ENCODE data around the gene TAP2. TPM values are rescaled to one million over a fixed set of nuclear protein-coding genes. Genes with fewer than 3 reads are reported as not detected.

The TAP2 gene
- 10 to 100 TPM in 1 of 2 donors, 1 to 10 TPM in 1; 9.6 to 17.3 TPM for total RNA-seq

GRCh38 chr6:32838114-32838958 is at the start of gene TAP2:
Gene TAP2, minus strand, starts transcription at chr6:32838739. Its CDS starts 506 bp downstream, at chr6:32838233.
- Histone ChIP-seq H3K4me3 (peak within 1 kb of the TSS; percentile 91), H3K4me1 (ENCODE audit: control insufficient read depth in 1 of 2, low read depth in 2 of 2) (peaks cover 10 to 19% of the 10 kb centered on the region in 2 donors), H3K36me3 (peaks cover 5% of the 10 kb centered on the region), H3K9me3 (no peaks in the 10 kb centered on the region), H3K27ac (peak within 1 kb of the TSS; percentile 90 to 92), H3K27me3 (replicated peaks; ENCODE audit: insufficient read depth) (no peaks in the 10 kb centered on the region)
- peak; percentile 93 for TF ChIP-seq CTCF (IDR thresholded peaks at IDR 0.05)
- peak; percentile 96 for ATAC-seq (ENCODE audit: insufficient number of reproducible peaks, low FRiP score, low read depth)
- peak; percentile 86 for DNase-seq (ENCODE audit: low spot score)

- Histone ChIP-seq H3K4me1 (ENCODE audit: control insufficient read depth in 1 of 2, low read depth in 2 of 2) (peaks cover 3 to 7% of the 10 kb centered on the region in 2 donors), H3K27ac (no peak overlapping the region), H3K27me3 (replicated peaks; ENCODE audit: insufficient read depth) (no peaks in the 10 kb centered on the region), H3K4me3 (no peak overlapping the region), H3K9me3 (no peaks in the 10 kb centered on the region), H3K36me3 (no peaks in the 10 kb centered on the region)
- ATAC-seq (ENCODE audit: insufficient number of reproducible peaks, low FRiP score, low read depth) (no peak), DNase-seq (ENCODE audit: low spot score) (no peak)
- TF ChIP-seq CTCF (IDR thresholded peaks at IDR 0.05), result no peak
Observed at GRCh38 chr6:32887616-32888015, 49.1 kb upstream of the TAP2 start.

GRCh38 chr6:32886681-32887383 is 48.3 kb upstream of the TAP2 start:
- Histone ChIP-seq H3K27ac (no peak overlapping the region), H3K27me3 (replicated peaks; ENCODE audit: insufficient read depth) (no peaks in the 10 kb centered on the region), H3K4me1 (ENCODE audit: control insufficient read depth in 1 of 2, low read depth in 2 of 2) (peaks cover 3 to 7% of the 10 kb centered on the region in 2 donors), H3K4me3 (no peak overlapping the region), H3K36me3 (no peaks in the 10 kb centered on the region), H3K9me3 (no peaks in the 10 kb centered on the region)
- ATAC-seq (ENCODE audit: insufficient number of reproducible peaks, low FRiP score, low read depth) (no peak), DNase-seq (ENCODE audit: low spot score) (no peak)
- no peak for TF ChIP-seq CTCF (IDR thresholded peaks at IDR 0.05)

GRCh38 chr6:32885698-32886286 is 47.3 kb upstream of the TAP2 start:
- ATAC-seq (ENCODE audit: insufficient number of reproducible peaks, low FRiP score, low read depth), result no peak
- Histone ChIP-seq H3K27me3 (replicated peaks; ENCODE audit: insufficient read depth) (no peaks in the 10 kb centered on the region), H3K4me1 (ENCODE audit: control insufficient read depth in 1 of 2, low read depth in 2 of 2) (peaks cover 3 to 7% of the 10 kb centered on the region in 2 donors), H3K9me3 (no peaks in the 10 kb centered on the region), H3K36me3 (no peaks in the 10 kb centered on the region), H3K27ac (no peak overlapping the region), H3K4me3 (no peak overlapping the region)
- no peak for DNase-seq (ENCODE audit: low spot score)
- peak; percentile 59 for TF ChIP-seq CTCF (IDR thresholded peaks at IDR 0.05)

GRCh38 chr6:32883789-32884188 is 45.2 kb upstream of the TAP2 start:
- H3K9me3 ChIP-seq, result no peaks in the 10 kb centered on the region
- TF ChIP-seq CTCF (IDR thresholded peaks at IDR 0.05), result no peak
- H3K27me3 ChIP-seq (replicated peaks; ENCODE audit: insufficient read depth), result no peaks in the 10 kb centered on the region
- peaks cover 3 to 7% of the 10 kb centered on the region in 2 donors for H3K4me1 ChIP-seq (ENCODE audit: control insufficient read depth in 1 of 2, low read depth in 2 of 2)
- DNase-seq (ENCODE audit: low spot score) (no peak), ATAC-seq (ENCODE audit: insufficient number of reproducible peaks, low FRiP score, low read depth) (peak; percentile 78)
- H3K4me3 ChIP-seq, result no peak overlapping the region
- H3K36me3 ChIP-seq, result no peaks in the 10 kb centered on the region
- no peak overlapping the region for H3K27ac ChIP-seq

Data from thoracic aorta (tissue), 2 donors.